Stimulated activated naive CD4-positive, alpha-beta T cell treated with Interleukin-2 at 50 U/mL for 16 hours (primary cell): ENCODE results near the gene SOCS2.
"Not testable (repeated sequence)": the region's sequence is repeated elsewhere in the genome, so short reads cannot be mapped to it uniquely, and the experiment has no call there.

Experiments used
- DNase-seq: peaks from one replicate; lab custom pipeline; 2025; lab: John Stamatoyannopoulos, UW

SOCS2 gene, protein sequence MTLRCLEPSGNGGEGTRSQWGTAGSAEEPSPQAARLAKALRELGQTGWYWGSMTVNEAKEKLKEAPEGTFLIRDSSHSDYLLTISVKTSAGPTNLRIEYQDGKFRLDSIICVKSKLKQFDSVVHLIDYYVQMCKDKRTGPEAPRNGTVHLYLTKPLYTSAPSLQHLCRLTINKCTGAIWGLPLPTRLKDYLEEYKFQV

GRCh38 chr12:93571925-93572711, at the start of gene SOCS2:
Gene SOCS2 (plus strand): TSS chr12:93572675. CDS start chr12:93572898, 223 bp downstream.
- DNase-seq, result no peak

GRCh38 chr12:93524386-93525133, 47.9 kb upstream of the SOCS2 start:
- no peak for DNase-seq

GRCh38 chr12:93526786-93527428, 45.6 kb upstream of the SOCS2 start:
- no peak for DNase-seq

GRCh38 chr12:93530358-93530757, 42.1 kb upstream of the SOCS2 start:
- DNase-seq, result no peak

DNA sequence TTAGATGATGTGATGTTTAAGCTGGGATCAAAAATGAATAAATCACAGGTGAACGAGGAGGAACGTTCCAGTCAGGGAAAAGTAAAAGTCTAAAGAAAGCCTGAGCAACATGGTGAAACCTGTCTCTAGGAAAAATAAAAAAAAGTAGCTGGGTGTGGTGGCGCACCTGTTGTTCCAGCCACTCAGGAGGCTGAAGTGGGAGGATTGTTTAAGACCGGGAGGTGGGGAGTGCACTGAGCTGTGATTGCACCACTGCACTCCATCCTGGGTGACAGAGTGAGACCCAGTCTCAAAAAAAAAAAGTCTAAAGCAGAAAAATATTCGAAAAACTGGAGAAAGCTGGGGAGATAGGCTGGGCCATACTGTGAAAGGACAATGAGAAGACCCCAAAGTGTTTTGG, 39.2 kb upstream of the SOCS2 start:
- no peak for DNase-seq

GRCh38 chr12:93536111-93536765, 36.2 kb upstream of the SOCS2 start:
- DNase-seq, result no peak

- no peak for DNase-seq
Measured at GRCh38 chr12:93536766-93537488, 35.5 kb upstream of the SOCS2 start.

GRCh38 chr12:93537769-93538168, 34.7 kb upstream of the SOCS2 start:
- no peak for DNase-seq

- DNase-seq, result no peak
Measured at GRCh38 chr12:93539821-93540220, 32.7 kb upstream of the SOCS2 start.

DNA sequence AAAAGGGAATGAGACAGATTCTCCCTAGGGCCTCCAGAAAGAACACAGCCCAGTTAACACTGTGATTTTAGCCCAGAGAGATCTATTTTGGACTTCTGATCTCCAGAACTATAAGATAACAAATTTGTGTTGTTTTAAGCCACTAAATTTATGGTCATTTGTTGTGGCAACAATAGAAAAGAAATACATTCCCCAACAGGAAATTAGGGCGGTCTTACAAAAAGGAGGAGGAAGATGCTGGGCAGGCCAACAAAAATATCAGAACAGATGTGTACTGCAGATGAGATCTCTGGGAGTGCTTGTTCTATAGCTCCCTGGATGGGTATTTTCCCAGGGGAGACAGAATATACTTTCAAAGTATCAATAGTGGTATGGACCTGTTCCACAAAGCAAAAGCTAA, 32.0 kb upstream of the SOCS2 start:
- no peak for DNase-seq

DNA sequence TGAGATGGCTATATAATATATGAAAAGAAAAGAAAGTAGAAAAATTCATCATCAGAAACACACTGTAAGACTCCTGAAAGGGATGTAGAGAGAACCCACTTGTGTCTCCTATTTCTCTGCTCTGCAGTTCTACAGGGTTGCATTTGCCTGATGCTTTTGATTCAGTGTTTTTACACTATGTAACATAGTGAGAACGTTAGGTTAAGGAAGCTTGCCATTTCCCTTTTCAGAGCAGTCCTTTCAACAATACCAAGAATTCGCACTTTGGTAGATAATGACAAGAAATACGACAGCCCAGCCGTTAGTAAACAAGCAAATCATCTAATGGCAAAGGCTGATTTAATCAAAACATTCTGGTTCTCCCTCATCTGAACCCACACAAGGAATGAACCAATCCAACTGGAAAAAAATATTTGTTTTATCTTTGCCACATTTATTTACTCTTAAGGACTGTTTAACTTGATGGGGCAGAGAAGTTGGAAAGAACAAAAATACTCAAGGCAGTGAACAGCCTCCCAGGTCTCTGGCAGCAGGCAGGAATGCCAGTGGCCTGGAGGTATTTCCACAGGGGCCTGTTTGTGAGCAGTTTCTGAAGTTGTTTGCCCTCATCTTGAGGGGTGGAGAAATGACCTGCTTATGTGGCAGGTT, 30.8 kb upstream of the SOCS2 start:
- DNase-seq, result no peak

- no peak for DNase-seq
Measured at GRCh38 chr12:93547778-93548177, 24.7 kb upstream of the SOCS2 start.

DNA sequence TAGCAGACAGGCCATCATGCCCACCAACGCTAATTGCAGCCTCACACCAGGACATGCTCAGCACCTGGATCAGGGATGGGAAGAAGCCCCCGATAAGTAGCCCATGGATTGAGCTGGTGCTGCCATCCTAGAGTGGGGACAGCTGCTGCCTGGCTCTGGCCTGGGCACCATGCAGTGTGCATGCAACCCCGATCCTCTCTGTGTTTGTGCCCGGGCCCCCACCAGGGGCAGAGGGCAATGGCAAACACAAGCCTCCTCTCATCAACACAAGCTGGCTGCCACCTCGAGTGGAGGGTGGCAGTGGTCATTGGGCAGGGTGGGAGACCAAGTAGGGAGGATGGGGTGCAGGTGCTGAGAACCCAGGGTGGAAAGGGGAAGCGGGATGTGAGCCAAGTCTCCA, 23.3 kb upstream of the SOCS2 start:
- no peak for DNase-seq

- no peak for DNase-seq
Measured at GRCh38 chr12:93550748-93551611, 21.5 kb upstream of the SOCS2 start.

DNA sequence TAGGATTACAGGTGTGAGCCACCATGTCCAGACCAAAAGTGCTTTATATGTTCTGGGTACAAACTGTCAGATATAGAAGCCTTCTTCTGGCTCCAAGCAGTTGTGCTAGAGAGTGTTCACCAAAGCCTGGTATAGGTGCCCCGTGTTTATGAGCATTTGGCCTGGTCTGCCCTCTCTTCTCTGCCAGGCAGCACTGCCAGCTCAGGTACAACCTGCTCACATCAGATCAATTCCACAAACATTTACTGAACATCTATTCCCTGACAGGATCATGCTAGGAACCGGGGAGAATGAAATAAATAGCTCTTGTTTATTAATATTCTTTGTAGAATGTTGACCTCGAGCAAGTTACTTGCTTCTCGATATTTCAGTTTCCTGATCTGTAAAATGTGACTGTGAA, 20.0 kb upstream of the SOCS2 start:
- DNase-seq, result no peak

DNA sequence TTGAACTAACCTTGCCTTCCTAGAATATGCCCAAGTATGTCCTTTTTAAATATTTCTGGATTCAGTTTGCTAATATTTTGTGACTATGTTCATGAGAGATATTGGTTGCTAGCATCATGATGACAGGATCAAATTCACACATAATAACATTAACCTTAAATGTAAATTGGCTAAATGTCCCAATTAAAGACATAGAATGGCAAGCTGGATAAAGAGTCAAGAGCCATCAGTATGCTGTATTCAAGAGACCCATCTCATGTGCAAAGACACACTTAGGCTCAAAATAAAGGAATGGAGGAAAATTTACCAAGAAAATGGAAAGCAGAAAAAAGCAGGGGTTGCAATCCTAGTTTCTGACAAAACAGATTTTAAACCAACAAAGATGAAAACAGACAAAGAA, 14.6 kb upstream of the SOCS2 start:
- DNase-seq, result not testable (repeated sequence)

GRCh38 chr12:93558685-93559084, 13.8 kb upstream of the SOCS2 start:
- DNase-seq, result not testable (repeated sequence)

DNA sequence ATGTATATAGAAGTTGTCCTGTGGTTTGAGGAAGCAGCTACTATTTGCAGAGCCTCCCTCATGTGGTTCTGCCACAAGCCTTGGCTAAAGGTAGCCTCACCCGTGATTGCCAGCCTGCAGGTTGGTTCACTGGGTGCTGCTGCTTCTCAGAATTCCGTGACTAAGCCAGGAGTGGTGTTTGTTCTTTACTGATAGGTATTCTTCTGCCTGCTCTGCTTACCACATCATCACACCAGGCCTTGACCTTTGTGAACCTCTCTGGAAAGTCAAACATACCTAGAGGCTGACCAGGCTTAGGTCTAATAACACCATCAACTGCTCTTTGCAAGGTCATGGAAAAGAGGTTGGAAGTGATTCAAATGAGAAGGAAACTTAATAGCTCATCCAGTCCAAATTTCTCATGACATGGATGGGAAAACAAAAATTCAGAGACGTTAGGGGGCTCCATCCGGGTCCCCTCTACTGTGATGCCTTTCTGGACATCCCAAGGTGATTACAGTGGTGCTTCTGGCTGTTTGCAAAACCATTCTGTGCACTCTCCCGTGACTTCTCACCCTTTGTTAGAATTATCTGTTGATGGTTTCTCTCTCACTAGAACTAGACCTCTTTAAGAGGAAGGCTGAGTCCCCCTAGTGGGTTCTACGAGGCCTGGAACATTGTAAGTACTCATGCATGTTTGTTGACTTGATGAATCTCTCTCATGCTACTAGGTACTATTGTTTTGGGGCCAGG, 8.5 kb upstream of the SOCS2 start:
- DNase-seq, result no peak

DNA sequence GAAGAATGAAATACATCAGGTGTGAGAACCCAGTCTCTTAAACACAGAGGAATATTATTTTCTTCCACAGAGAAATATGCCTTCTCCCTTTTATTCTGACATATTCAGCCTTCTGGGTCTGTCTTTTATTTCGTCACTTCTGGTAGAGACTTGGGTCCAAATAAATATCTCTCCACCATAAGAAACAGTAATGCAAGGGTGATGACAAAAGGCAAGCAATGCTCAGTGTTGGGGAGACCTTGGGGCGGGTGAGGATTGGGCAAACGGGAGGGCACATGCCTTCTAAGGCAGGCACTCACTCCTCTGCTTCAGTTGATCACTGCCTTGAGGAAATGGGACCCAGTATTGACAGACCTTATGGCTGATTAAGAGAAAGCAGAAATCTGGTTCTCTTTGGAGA, 6.7 kb upstream of the SOCS2 start:
- DNase-seq, result no peak
